Measurements from ENCODE around the gene AMT.
"Not testable (repeated sequence)": the region's sequence is repeated elsewhere in the genome, so short reads cannot be mapped to it uniquely, and the experiment has no call there.

Gene AMT

GRCh38 chr3:49424816-49425215, 2.5 kb upstream of the AMT start:
- in situ Hi-C loops (cut with MboI; ENCODE audit: low sequenced_read_pairs) = no loop called here

- in situ Hi-C loops (cut with MboI; ENCODE audit: low sequenced_read_pairs) = no loop called here
Observed at GRCh38 chr3:49421890-49422378, 339 bp downstream of the AMT start.

GRCh38 chr3:49417516-49418120, 4.7 kb downstream of the AMT start:
- in situ Hi-C loops (cut with MboI; ENCODE audit: low sequenced_read_pairs) = no loop called here

GRCh38 chr3:49416867-49417266, 5.4 kb downstream of the AMT start:
- in situ Hi-C loops (cut with MboI; ENCODE audit: low sequenced_read_pairs) = no loop called here

- in situ Hi-C loops (cut with MboI; ENCODE audit: low sequenced_read_pairs) = no loop called here
Observed at GRCh38 chr3:49415931-49416601, 6.2 kb downstream of the AMT start.

GRCh38 chr3:49414753-49415152, 7.5 kb downstream of the AMT start:
- in situ Hi-C loops (cut with MboI; ENCODE audit: low sequenced_read_pairs) = no loop called here

GRCh38 chr3:49413338-49413734, 8.9 kb downstream of the AMT start:
- in situ Hi-C loops (cut with MboI; ENCODE audit: low sequenced_read_pairs) = no loop called here

GRCh38 chr3:49412632-49413337, 9.5 kb downstream of the AMT start:
- in situ Hi-C loops (cut with MboI; ENCODE audit: low sequenced_read_pairs) = no loop called here

GRCh38 chr3:49411968-49412631, 10.2 kb downstream of the AMT start, which contains the start of the genes RHOA and TCTA:
Gene RHOA (minus strand): TSS chr3:49411976. CDS start chr3:49375589, 36,387 bp downstream.
Gene TCTA (plus strand): TSS chr3:49412423. CDS start chr3:49412427, 4 bp downstream.
- in situ Hi-C loops (cut with MboI; ENCODE audit: low sequenced_read_pairs) = no loop called here

- in situ Hi-C loops (cut with MboI; ENCODE audit: low sequenced_read_pairs) = no loop called here
Observed at GRCh38 chr3:49411535-49411967, 10.7 kb downstream of the AMT start.

GRCh38 chr3:49410846-49411534, 11.3 kb downstream of the AMT start:
- in situ Hi-C loops (cut with MboI; ENCODE audit: low sequenced_read_pairs) = no loop called here

GRCh38 chr3:49410066-49410845, 12.0 kb downstream of the AMT start:
- in situ Hi-C loops (cut with MboI; ENCODE audit: low sequenced_read_pairs) = no loop called here

GRCh38 chr3:49406571-49407565, 15.4 kb downstream of the AMT start:
- in situ Hi-C loops (cut with MboI; ENCODE audit: low sequenced_read_pairs) = no loop called here

GRCh38 chr3:49405570-49405969, 16.7 kb downstream of the AMT start:
- in situ Hi-C loops (cut with MboI; ENCODE audit: low sequenced_read_pairs) = not testable (repeated sequence)

GRCh38 chr3:49403891-49404290, 18.4 kb downstream of the AMT start:
- in situ Hi-C loops (cut with MboI; ENCODE audit: low sequenced_read_pairs) = no loop called here

GRCh38 chr3:49401766-49402165, 20.5 kb downstream of the AMT start:
- in situ Hi-C loops (cut with MboI; ENCODE audit: low sequenced_read_pairs) = no loop called here

- in situ Hi-C loops (cut with MboI; ENCODE audit: low sequenced_read_pairs) = no loop called here
Observed at GRCh38 chr3:49399461-49399860, 22.8 kb downstream of the AMT start.

GRCh38 chr3:49397470-49397869, 24.8 kb downstream of the AMT start:
- in situ Hi-C loops (cut with MboI; ENCODE audit: low sequenced_read_pairs) = no loop called here

- in situ Hi-C loops (cut with MboI; ENCODE audit: low sequenced_read_pairs) = not testable (repeated sequence)
Observed at GRCh38 chr3:49391310-49391709, 31.0 kb downstream of the AMT start.
